Left ventricle myocardium inferior (tissue), 1 donor: Measurements from ENCODE around the gene FNDC3B. TPM values are rescaled to one million over a fixed set of nuclear protein-coding genes. Genes with fewer than 3 reads are reported as not detected.

ENCODE experiments used
- DNase-seq: peaks from one replicate; pipeline ENCODE4 v3.0.0-alpha.2; 2020
- H3K27ac ChIP-seq: fragments of 200-600 bp; replicated peaks from 2 replicates; pipeline ENCODE4 v1.8.0; 2021
- H3K27me3 ChIP-seq: fragments of 200-600 bp; 2 replicates; pipeline ENCODE4 v1.8.0; 2021; ENCODE audit warnings: low read depth
- H3K36me3 ChIP-seq: fragments of 200-600 bp; 2 replicates; pipeline ENCODE4 v1.8.0; 2021
- H3K4me1 ChIP-seq: fragments of 200-600 bp; 2 replicates; pipeline ENCODE4 v1.8.0; 2021
- H3K4me3 ChIP-seq: fragments of 200-600 bp; 2 replicates; pipeline ENCODE4 v1.8.0; 2021; ENCODE audit warnings: mild to moderate bottlenecking, moderate library complexity
- H3K9me3 ChIP-seq: fragments of 200-600 bp; replicated peaks from 2 replicates; pipeline ENCODE4 v1.8.0; 2021
- CTCF ChIP-seq: fragments of 200-600 bp; IDR thresholded peaks from 2 replicates; pipeline ENCODE4 v1.8.0; 2021; ENCODE audit warnings: antibody characterized with exemption, mild to moderate bottlenecking, borderline replicate concordance
- intact Hi-C: fragments of 100-400 bp; cut with micrococcal nuclease; formaldehyde crosslinking; loops from one replicate; pipeline ENCODE4 v1.11.0; 2022
- total RNA-seq: library from RNA; stranded (reverse); fragmentation: NEBNext Ultra II Directional; extraction: Animal tissue kit (Norgen Biotek cat#: 25700); gene quantifications from one replicate; pipeline ENCODE4 v1.2.1, GENCODE V29; 2021
- donor health status: DM: no; HTN: yes; CAD: no; lungs with severe emphysema.

Gene FNDC3B
- total RNA-seq, 1 donor from 2014 or later, result 75.7 TPM

GRCh38 chr3:172313671-172314070, 274.3 kb downstream of the FNDC3B start:
- Histone ChIP-seq H3K9me3 (no peaks in the 10 kb centered on the region), H3K4me3 (no peak overlapping the region), H3K27ac (peak overlapping the region; percentile 74), H3K36me3 (peaks cover 32% of the 10 kb centered on the region), H3K4me1 (peaks cover 75% of the 10 kb centered on the region), H3K27me3 (no peaks in the 10 kb centered on the region)
- intact Hi-C loops, result no loop called here
- no peak for TF ChIP-seq CTCF
- DNase-seq, result no peak

- peak overlapping the region; percentile 74 for H3K27ac ChIP-seq
- no peaks in the 10 kb centered on the region for H3K9me3 ChIP-seq
- no peak for TF ChIP-seq CTCF
- H3K36me3 ChIP-seq, result peaks cover 24% of the 10 kb centered on the region
- no peak overlapping the region for H3K4me3 ChIP-seq
- peaks cover 86% of the 10 kb centered on the region for H3K4me1 ChIP-seq
- no peak for DNase-seq
- intact Hi-C loops, result no loop called here
- H3K27me3 ChIP-seq, result no peaks in the 10 kb centered on the region
Observed at GRCh38 chr3:172314591-172315160, 275.3 kb downstream of the FNDC3B start.

GRCh38 chr3:172315401-172316091, 276.2 kb downstream of the FNDC3B start:
- no peaks in the 10 kb centered on the region for H3K9me3 ChIP-seq
- H3K27me3 ChIP-seq, result no peaks in the 10 kb centered on the region
- H3K4me1 ChIP-seq, result peaks cover 94% of the 10 kb centered on the region
- peaks cover 23% of the 10 kb centered on the region for H3K36me3 ChIP-seq
- no peak for DNase-seq
- no peak for TF ChIP-seq CTCF
- intact Hi-C loops, result no loop called here
- H3K4me3 ChIP-seq, result no peak overlapping the region
- H3K27ac ChIP-seq, result peak overlapping the region; percentile 74

GRCh38 chr3:172316758-172317157, 277.4 kb downstream of the FNDC3B start:
- no peak for TF ChIP-seq CTCF
- intact Hi-C loops, result no loop called here
- Histone ChIP-seq H3K4me1 (peaks cover 100% of the 10 kb centered on the region), H3K27me3 (no peaks in the 10 kb centered on the region), H3K4me3 (no peak overlapping the region), H3K9me3 (no peaks in the 10 kb centered on the region), H3K36me3 (peaks cover 14% of the 10 kb centered on the region), H3K27ac (peak overlapping the region; percentile 74)
- DNase-seq, result no peak

- H3K4me1 ChIP-seq, result peaks cover 100% of the 10 kb centered on the region
Observed at GRCh38 chr3:172317481-172317880, 278.1 kb downstream of the FNDC3B start.

More at GRCh38 chr3:172317481-172317880, 278.1 kb downstream of the FNDC3B start:
- peaks cover 14% of the 10 kb centered on the region for H3K36me3 ChIP-seq
- no peak for DNase-seq
- no peaks in the 10 kb centered on the region for H3K9me3 ChIP-seq
- TF ChIP-seq CTCF, result no peak
- peak overlapping the region; percentile 74 for H3K27ac ChIP-seq
- H3K27me3 ChIP-seq, result no peaks in the 10 kb centered on the region
- intact Hi-C loops, result no loop called here
- no peak overlapping the region for H3K4me3 ChIP-seq
